CD4-positive, alpha-beta T cell treated with Interleukin-15 for 1 hour (primary cell): ENCODE data around the gene KLHL11.

Source experiments
- DNase-seq: peaks from one replicate; pipeline ENCODE4 v3.0.0-alpha.2; 2020

The KLHL11 gene, protein sequence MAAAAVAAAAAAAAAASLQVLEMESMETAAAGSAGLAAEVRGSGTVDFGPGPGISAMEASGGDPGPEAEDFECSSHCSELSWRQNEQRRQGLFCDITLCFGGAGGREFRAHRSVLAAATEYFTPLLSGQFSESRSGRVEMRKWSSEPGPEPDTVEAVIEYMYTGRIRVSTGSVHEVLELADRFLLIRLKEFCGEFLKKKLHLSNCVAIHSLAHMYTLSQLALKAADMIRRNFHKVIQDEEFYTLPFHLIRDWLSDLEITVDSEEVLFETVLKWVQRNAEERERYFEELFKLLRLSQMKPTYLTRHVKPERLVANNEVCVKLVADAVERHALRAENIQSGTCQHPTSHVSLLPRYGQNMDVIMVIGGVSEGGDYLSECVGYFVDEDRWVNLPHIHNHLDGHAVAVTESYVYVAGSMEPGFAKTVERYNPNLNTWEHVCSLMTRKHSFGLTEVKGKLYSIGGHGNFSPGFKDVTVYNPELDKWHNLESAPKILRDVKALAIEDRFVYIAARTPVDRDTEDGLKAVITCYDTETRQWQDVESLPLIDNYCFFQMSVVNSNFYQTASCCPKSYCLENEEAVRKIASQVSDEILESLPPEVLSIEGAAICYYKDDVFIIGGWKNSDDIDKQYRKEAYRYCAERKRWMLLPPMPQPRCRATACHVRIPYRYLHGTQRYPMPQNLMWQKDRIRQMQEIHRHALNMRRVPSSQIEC

GRCh38 chr17:41864836-41865595, at the start of gene KLHL11:
KLHL11 (minus strand) TSS chr17:41865423; CDS start chr17:41865370, 53 bp downstream.
- DNase-seq: peak; percentile 87

DNA sequence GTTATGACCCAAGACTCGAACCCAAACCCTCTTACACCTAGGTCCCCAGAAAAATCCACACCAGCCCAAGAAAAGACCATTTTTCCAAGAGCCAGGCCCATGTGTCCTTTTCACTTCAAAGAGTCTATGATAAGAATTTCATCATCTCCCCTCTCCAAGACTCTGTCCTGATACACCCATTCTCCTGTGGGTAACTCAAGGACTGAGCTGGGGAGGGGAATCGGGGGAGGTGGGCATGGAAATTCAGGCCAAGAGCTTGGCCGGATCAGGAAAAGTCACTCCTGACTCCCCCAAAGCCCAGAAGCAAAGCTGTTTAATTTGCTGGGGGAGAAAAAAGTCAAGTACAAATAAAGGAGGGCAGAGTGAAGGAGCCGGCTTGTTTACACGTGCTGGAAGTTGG, 49.8 kb upstream of the KLHL11 start:
- no peak for DNase-seq

DNA sequence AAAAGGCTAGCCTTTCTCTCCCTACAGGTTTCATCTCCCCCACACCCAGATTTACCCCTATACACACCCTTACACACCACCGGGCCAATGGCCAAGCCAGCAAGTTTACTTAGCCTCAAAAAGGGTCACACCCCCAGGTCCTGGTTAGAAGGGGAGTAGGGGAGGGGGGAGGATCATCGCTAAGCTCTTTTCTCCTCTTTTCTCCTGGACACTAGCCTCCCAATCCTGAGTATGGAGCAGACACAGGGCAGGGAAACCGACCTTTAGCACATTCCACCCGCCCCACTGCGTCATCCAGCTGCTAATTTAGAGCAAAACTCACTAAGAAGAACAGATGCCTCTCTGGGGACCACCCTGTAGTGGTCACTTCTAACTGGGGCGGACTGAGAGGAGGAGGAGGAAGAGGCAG, 49.1 kb upstream of the KLHL11 start:
- DNase-seq: no peak

GRCh38 chr17:41913798-41914197, 48.6 kb upstream of the KLHL11 start:
- no peak for DNase-seq

- no peak for DNase-seq
Measured at GRCh38 chr17:41912925-41913324, 47.7 kb upstream of the KLHL11 start.

- DNase-seq: no peak
Measured at GRCh38 chr17:41910701-41911391, 45.6 kb upstream of the KLHL11 start.

- no peak for DNase-seq
Measured at GRCh38 chr17:41909088-41909487, 43.9 kb upstream of the KLHL11 start.

DNA sequence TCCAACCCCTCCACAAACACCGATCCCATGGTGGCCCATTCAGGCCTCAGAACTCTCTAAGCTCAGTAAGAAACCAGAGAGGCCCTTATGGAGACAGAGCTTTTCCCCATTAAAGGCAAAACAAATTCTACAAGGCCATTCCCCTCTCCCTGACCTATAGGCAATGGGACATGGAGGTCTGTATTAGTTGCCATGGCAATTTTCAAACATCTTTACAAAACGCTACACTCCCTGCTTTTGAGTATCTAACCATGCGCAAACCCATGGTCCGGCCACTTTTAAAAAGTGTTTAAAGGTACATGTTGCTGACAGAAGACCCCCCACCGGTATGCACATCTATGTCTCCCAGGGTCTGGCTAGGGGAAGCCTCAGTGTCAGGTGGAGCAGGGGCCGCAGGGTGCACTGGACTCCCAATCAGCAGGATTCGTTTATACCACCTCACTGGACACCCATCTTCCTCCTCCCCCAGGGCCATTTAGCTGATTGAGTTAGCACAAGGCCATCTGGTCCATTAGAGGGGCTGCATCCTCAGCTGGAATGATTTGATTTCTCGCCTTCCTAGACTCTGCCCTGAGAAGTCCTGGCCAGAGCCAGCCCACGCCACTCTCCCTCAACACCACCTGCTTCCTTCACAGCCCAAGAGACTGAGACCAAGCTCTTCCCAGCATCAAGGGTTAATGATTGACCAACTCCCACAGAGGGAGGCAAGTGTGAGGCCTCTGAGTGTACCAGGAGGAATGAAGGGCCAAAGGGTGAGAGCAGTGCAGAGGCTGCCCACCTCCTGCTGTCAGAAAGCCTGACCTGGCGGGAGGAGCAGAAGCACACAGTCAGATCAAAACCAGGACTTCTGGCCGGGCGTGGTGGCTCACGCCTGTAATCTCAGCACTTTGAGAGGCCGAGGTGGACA, 42.7 kb upstream of the KLHL11 start:
- DNase-seq: no peak

DNA sequence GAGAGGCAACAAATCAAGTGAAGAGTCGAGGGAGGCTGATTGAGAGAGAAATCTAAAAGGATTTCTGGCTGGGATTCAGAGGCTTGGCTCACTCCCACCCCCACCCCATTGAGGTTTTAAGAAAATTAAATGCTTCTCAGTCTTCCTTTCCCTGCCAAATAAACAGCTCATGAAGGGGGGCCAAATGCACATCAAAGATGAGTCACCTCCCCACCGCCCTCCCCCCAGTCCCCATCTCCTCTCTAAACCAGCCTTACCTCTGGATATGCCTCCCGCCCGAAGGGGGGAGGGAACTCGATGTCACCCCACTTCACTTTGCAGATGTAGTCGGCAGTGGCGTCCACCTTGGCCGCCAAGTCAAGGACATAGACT, 41.9 kb upstream of the KLHL11 start:
- no peak for DNase-seq

- no peak for DNase-seq
Measured at GRCh38 chr17:41906465-41907184, 41.4 kb upstream of the KLHL11 start.

- DNase-seq: no peak
Measured at GRCh38 chr17:41905172-41905571, 39.9 kb upstream of the KLHL11 start.

- DNase-seq: no peak
Measured at GRCh38 chr17:41904242-41904841, 39.1 kb upstream of the KLHL11 start.

DNA sequence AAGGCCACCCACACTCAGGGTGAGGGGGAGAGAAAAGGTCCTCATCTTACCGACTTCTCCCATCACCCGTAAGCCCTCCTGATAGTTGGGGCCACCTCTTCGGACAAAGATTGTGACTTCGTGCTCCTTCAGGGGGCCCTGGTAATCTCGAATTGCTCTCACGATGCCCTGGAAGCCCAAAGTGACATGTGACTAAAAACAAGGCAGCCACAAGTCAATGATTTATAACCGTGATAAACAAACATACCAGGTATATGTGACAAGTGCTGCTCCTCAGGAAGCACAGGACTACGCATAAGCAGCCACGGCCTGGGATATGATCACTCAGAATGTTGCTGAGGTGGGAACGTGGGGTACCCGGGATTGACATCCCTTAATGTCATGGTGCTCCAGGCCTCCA, 36.4 kb upstream of the KLHL11 start:
- no peak for DNase-seq

DNA sequence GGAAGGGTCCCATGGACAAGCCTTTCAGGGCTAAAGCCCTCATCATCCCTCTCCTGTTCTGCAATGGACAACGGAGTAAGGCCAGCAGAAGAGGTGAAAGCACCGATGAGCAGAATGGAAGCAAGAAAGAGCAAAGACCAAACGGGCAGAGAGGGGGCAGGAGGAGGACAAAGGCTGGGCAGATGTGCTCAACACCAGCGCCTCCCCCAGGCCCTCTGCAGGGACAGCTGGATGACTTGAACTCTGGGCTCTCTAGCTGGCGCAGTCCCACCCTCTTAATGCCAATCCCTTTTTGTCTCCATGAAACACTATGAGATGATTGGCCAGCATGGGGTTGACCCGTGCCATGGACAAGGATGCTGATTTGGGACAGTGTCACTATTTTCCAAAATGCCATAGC, 31.5 kb upstream of the KLHL11 start:
- DNase-seq: no peak

DNA sequence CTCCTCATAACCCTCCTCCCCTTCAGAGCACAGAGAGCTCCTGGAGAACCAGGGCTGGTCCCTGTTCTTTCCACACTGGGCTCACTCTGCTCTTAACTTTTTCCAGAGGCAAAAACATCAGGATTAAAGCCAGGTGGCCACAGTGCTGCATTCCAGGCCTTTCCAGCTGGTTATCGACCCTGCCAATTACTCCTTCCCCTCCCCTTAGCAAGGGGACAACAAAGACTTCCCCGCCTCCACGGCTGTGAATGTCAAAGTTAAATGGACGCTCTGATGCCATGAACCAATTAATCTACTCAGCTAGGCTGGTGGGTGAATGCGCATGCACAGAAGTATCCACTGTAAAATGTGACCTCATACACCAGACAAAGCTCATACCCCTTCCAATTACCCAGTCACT, 30.4 kb upstream of the KLHL11 start:
- no peak for DNase-seq

- DNase-seq: no peak
Measured at GRCh38 chr17:41894791-41895331, 29.6 kb upstream of the KLHL11 start.

DNA sequence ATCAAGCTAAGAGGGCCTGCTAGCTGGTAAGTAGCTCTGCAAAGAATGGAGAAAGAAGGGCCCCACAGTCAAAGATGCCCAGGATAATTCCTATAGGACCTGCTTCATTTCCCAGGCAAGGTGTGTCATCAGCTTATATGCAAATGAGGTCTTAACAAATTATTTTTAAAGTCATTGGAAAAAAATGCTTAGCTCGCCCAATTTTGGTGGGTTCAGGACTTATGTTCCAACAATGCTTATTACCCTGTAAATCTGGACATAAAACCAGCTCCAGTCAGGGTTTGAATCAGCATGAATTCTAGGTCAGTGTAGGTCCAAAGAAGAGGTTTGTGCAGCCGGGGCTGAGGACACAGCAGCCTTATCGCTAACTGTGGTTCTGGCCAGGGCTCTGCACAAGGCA, 28.2 kb upstream of the KLHL11 start:
- DNase-seq: no peak

- DNase-seq: no peak
Measured at GRCh38 chr17:41892021-41892376, 26.8 kb upstream of the KLHL11 start.

- no peak for DNase-seq
Measured at GRCh38 chr17:41891135-41892020, 26.2 kb upstream of the KLHL11 start.
